ENCODE data around the gene SECISBP2.
"Not testable (repeated sequence)": the region's sequence is repeated elsewhere in the genome, so short reads cannot be mapped to it uniquely, and the experiment has no call there.

SECISBP2 gene

GRCh38 chr9:89318123-89319014 lies at the start of gene SECISBP2:
SECISBP2 (plus strand) TSS chr9:89318500; CDS start chr9:89318577, 77 bp downstream.
- FAIRE-seq (peak; percentile 40), DNase-seq (ENCODE audit: low spot score) (peak; percentile 94)

- no peak for FAIRE-seq
Measured at GRCh38 chr9:89273528-89274279, 44.6 kb upstream of the SECISBP2 start.

GRCh38 chr9:89274838-89275237 lies 43.5 kb upstream of the SECISBP2 start:
- DNase-seq (ENCODE audit: low spot score) (no peak), FAIRE-seq (no peak)

More at GRCh38 chr9:89273528-89274279, 44.6 kb upstream of the SECISBP2 start:
- no peak for DNase-seq (ENCODE audit: low spot score)

GRCh38 chr9:89276040-89276439 lies 42.3 kb upstream of the SECISBP2 start:
- DNase-seq (ENCODE audit: low spot score); FAIRE-seq: not testable (repeated sequence)

GRCh38 chr9:89277043-89277442 lies 41.3 kb upstream of the SECISBP2 start:
- FAIRE-seq (no peak), DNase-seq (ENCODE audit: low spot score) (no peak)

GRCh38 chr9:89277454-89277853 lies 40.8 kb upstream of the SECISBP2 start:
- FAIRE-seq (no peak), DNase-seq (ENCODE audit: low spot score) (no peak)

GRCh38 chr9:89278551-89278950 lies 39.7 kb upstream of the SECISBP2 start:
- DNase-seq (ENCODE audit: low spot score) (no peak), FAIRE-seq (no peak)

GRCh38 chr9:89278997-89279739 lies 39.1 kb upstream of the SECISBP2 start:
- peak; percentile 31 for DNase-seq (ENCODE audit: low spot score)
- peak; percentile 52 for FAIRE-seq

- FAIRE-seq = no peak
- no peak for DNase-seq (ENCODE audit: low spot score)
Measured at GRCh38 chr9:89281106-89281505, 37.2 kb upstream of the SECISBP2 start.

- DNase-seq (ENCODE audit: low spot score) = not testable (repeated sequence)
Measured at GRCh38 chr9:89282248-89282968, 35.9 kb upstream of the SECISBP2 start.

GRCh38 chr9:89284076-89284475 lies 34.2 kb upstream of the SECISBP2 start:
- FAIRE-seq = no peak
- no peak for DNase-seq (ENCODE audit: low spot score)

More at GRCh38 chr9:89282248-89282968, 35.9 kb upstream of the SECISBP2 start:
- FAIRE-seq = not testable (repeated sequence)

GRCh38 chr9:89291741-89292140 lies 26.6 kb upstream of the SECISBP2 start:
- FAIRE-seq (peak; percentile 59), DNase-seq (ENCODE audit: low spot score) (no peak)

GRCh38 chr9:89293014-89293413 lies 25.3 kb upstream of the SECISBP2 start:
- DNase-seq (ENCODE audit: low spot score) (no peak), FAIRE-seq (no peak)

GRCh38 chr9:89295400-89295799 lies 22.9 kb upstream of the SECISBP2 start:
- FAIRE-seq = no peak
- DNase-seq (ENCODE audit: low spot score) = no peak

- DNase-seq (ENCODE audit: low spot score); FAIRE-seq: not testable (repeated sequence)
Measured at GRCh38 chr9:89301996-89302395, 16.3 kb upstream of the SECISBP2 start.

GRCh38 chr9:89304020-89304833 lies 14.1 kb upstream of the SECISBP2 start:
- no peak for FAIRE-seq
- DNase-seq (ENCODE audit: low spot score) = no peak

- FAIRE-seq = no peak
Measured at GRCh38 chr9:89304834-89305188, 13.5 kb upstream of the SECISBP2 start.

GRCh38 chr9:89305868-89306267 lies 12.4 kb upstream of the SECISBP2 start:
- FAIRE-seq (no peak), DNase-seq (ENCODE audit: low spot score) (no peak)

More at GRCh38 chr9:89304834-89305188, 13.5 kb upstream of the SECISBP2 start:
- no peak for DNase-seq (ENCODE audit: low spot score)

GRCh38 chr9:89309166-89309565 lies 9.1 kb upstream of the SECISBP2 start:
- no peak for DNase-seq (ENCODE audit: low spot score)
- FAIRE-seq = no peak
